ENCODE data around the gene CISH. TPM values are rescaled to one million over a fixed set of nuclear protein-coding genes. Genes with fewer than 3 reads are reported as not detected.

Gene CISH
- total and polyA plus RNA-seq, 2 experiments from 2014 or later, result 8.2 to 11.7 TPM

GRCh38 chr3:50573566-50574443 is 37.8 kb downstream of the CISH start:
- H3K4me3 ChIP-seq, result no peak overlapping the region
- H3K36me3 ChIP-seq, result no peaks in the 10 kb centered on the region
- no peak for DNase-seq (ENCODE audit: low read depth in 1 of 2, low spot score in 1 of 2)
- peaks cover 3% of the 10 kb centered on the region for H3K4me1 ChIP-seq (ENCODE audit: low read depth)
- no peaks in the 10 kb centered on the region for H3K9me3 ChIP-seq (ENCODE audit: low read depth)
- no peak for TF ChIP-seq CTCF (IDR thresholded peaks at IDR 0.05; ENCODE audit: low read depth, low read length)
- no peak overlapping the region for H3K27ac ChIP-seq
- H3K27me3 ChIP-seq, result no peaks in the 10 kb centered on the region

DNA sequence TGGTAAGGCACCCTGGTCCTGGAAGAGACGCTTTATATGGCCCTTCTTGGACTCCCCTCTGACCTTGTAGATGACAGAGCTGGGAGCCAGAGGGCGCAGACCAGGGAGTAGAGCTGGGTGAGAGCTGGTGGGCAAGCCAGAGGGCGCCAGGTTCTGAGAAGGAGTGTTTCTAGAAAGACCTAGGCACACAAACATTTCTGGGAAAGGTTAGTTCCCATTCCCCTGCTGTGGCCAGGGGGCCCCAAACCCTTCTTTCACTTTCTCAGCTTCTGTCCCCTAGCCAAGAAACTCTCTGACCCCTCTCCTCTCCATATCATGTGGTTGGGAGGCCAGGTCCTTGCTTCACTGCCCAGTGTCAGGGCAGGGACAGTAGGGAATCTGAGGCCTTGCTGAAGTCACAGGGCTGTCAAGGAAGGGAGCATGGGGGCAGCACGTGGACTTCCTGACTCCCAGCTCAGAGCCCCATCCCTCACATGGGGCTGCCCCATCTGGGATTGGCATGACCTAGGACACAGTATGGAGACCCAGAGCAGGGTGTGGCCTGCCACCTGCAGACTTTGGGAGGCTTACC is 38.7 kb downstream of the CISH start:
- Histone ChIP-seq H3K4me3 (no peak overlapping the region), H3K4me1 (ENCODE audit: low read depth) (peaks cover 3% of the 10 kb centered on the region)
- no peak for TF ChIP-seq CTCF (IDR thresholded peaks at IDR 0.05; ENCODE audit: low read depth, low read length)

DNA sequence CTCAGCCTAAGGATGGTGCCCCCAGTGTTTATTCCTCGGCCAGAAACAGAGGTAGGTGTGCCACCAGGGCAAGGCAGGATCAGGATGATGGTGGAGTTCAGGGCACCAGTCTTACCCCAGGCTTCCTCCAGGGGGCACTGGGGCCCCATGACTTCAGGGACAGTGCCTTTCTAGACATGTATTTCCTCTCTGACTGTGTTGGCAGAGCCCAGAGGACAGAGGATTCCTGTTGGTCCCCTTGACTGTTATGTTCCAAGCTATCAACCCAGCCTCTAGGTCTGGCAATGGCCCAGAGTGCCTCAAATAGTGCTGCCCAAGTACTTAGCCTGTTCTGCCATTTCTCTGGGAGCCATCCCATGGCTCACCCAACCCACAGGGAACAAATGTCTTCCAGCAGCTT is 39.4 kb downstream of the CISH start:
- Histone ChIP-seq H3K4me3 (no peak overlapping the region), H3K27ac (no peak overlapping the region), H3K36me3 (no peaks in the 10 kb centered on the region), H3K9me3 (ENCODE audit: low read depth) (no peaks in the 10 kb centered on the region), H3K27me3 (no peaks in the 10 kb centered on the region), H3K4me1 (ENCODE audit: low read depth) (peaks cover 3% of the 10 kb centered on the region)
- peak; percentile 93 for TF ChIP-seq CTCF (IDR thresholded peaks at IDR 0.05; ENCODE audit: low read depth, low read length)
- DNase-seq (ENCODE audit: low read depth in 1 of 2, low spot score in 1 of 2), result peak; percentile 75 to 78

More for the DNA sequence above, 38.7 kb downstream of the CISH start:
- Histone ChIP-seq H3K36me3 (no peaks in the 10 kb centered on the region), H3K27ac (no peak overlapping the region), H3K9me3 (ENCODE audit: low read depth) (no peaks in the 10 kb centered on the region), H3K27me3 (no peaks in the 10 kb centered on the region)
- no peak for DNase-seq (ENCODE audit: low read depth in 1 of 2, low spot score in 1 of 2)

DNA sequence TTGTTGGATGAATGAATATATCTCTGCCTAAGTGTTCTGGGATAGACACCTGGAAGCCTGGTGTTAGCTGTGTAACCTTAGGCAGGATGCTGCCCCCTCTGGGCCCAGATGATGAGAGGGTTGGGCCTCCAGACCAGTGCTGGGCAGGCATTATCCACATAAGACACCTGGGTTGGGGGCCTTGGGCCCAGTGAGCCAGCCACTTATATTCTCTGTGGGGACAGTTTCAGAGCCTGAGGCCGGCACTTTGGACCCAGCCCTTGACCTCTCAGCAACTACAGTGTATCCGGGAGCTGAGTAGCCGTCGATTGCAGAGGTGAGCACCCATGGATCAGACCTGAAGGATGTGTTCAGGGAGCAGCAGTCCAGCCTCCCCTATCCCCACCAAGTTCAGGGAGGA is 40.1 kb downstream of the CISH start:
- no peak for DNase-seq (ENCODE audit: low read depth in 1 of 2, low spot score in 1 of 2)
- no peak overlapping the region for H3K27ac ChIP-seq
- H3K27me3 ChIP-seq, result no peaks in the 10 kb centered on the region
- H3K4me1 ChIP-seq (ENCODE audit: low read depth), result peaks cover 3% of the 10 kb centered on the region
- H3K36me3 ChIP-seq, result no peaks in the 10 kb centered on the region
- H3K9me3 ChIP-seq (ENCODE audit: low read depth), result no peaks in the 10 kb centered on the region
- TF ChIP-seq CTCF (IDR thresholded peaks at IDR 0.05; ENCODE audit: low read depth, low read length), result no peak
- H3K4me3 ChIP-seq, result no peak overlapping the region

GRCh38 chr3:50570508-50571279 is 40.9 kb downstream of the CISH start:
- H3K27ac ChIP-seq, result no peak overlapping the region

More at GRCh38 chr3:50570508-50571279, 40.9 kb downstream of the CISH start:
- Histone ChIP-seq H3K27me3 (no peaks in the 10 kb centered on the region), H3K9me3 (ENCODE audit: low read depth) (no peaks in the 10 kb centered on the region), H3K36me3 (no peaks in the 10 kb centered on the region), H3K4me1 (ENCODE audit: low read depth) (peaks cover 3% of the 10 kb centered on the region), H3K4me3 (peak overlapping the region; percentile 72)
- TF ChIP-seq CTCF (IDR thresholded peaks at IDR 0.05; ENCODE audit: low read depth, low read length), result no peak
- DNase-seq (ENCODE audit: low read depth in 1 of 2, low spot score in 1 of 2), result no peak

All from cardiac muscle cell (in vitro differentiated cells and primary cell).